GM23248 (cell line): ENCODE results near the gene EVA1C.

Experiments
- EZH2 ChIP-seq: fragments of 200-600 bp; sonication (generic); IDR thresholded peaks from 2 replicates; pipeline ENCODE4 v1.6.1; 2018; ENCODE audit warnings: antibody characterized with exemption, mild to moderate bottlenecking; ENCODE audit not compliant: insufficient read depth, poor library complexity, severe bottlenecking
- EZH2phosphoT487 ChIP-seq: fragments of 200-600 bp; sonication (generic); IDR thresholded peaks from 2 replicates; pipeline ENCODE4 v1.6.1; 2018; ENCODE audit warnings: antibody characterized with exemption, moderate library complexity, mild to moderate bottlenecking, low read depth; ENCODE audit not compliant: insufficient read depth

DNA sequence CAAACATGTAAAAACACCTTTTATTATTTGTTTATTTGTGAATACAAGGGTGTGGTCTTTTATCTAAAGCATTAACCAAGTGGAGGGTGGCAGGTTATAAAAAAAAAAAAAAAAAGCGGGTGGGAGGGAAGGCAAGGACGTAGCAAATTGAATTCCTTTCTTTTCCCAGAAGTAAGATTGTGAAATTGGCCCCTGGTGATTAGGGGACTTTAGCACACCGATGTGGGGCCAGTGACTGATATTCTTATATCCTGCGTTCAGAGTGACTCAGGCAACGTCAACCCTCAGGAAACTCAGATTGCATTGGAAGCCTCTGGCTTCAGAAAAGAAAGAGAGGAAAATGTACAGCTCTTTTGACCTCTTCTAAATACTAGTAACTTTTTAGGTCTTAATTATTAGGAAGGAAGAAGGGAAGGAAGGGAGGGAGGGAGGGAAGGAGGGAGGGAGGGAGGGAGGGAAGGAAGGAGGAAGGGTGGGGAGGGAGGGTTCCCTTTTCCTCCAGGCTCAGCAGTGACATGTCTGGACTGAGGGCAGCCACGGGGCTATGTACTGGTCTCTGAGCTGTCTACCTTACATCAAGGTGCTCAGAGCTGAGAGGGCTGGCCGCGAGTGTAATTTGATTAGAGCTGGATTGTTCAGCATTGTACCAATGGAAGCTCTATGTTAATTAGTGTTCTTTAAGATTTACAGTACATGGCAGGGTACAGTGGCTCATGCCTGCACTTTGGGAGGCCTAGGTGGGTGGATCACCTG lies 30.2 kb downstream of the EVA1C start:
- TF ChIP-seq EZH2: no peak
- TF ChIP-seq EZH2phosphoT487: no peak
